Coronary artery (tissue), 2 donors: ENCODE results near the gene CD247.

ENCODE experiments used
- DNase-seq: peaks from one replicate; pipeline ENCODE4 v3.0.0-alpha.2; 2017; ENCODE audit warnings: low spot score
- H3K27ac ChIP-seq, 2 donors: fragments of 200-600 bp; sonication (generic); one replicate each; pipeline ENCODE4 v1.5.1; 2016 to 2019
- H3K4me3 ChIP-seq: fragments of 200-600 bp; sonication (generic); 2 replicates; pipeline ENCODE4 v1.5.1; 2016; ENCODE audit warnings: mild to moderate bottlenecking, moderate library complexity
- CTCF ChIP-seq: fragments of 200-600 bp; sonication (generic); IDR thresholded peaks from one replicate; pipeline ENCODE4 v1.5.1; 2019; ENCODE audit warnings: antibody characterized with exemption

Gene CD247

GRCh38 chr1:167529829-167530474 lies 11.6 kb upstream of the CD247 start:
- no peak for TF ChIP-seq CTCF
- DNase-seq = no peak
- H3K4me3 ChIP-seq = no peak overlapping the region
- H3K27ac ChIP-seq = no peak overlapping the region

GRCh38 chr1:167528057-167528728 lies 9.9 kb upstream of the CD247 start:
- no peak for TF ChIP-seq CTCF
- no peak for DNase-seq
- Histone ChIP-seq H3K27ac (no peak overlapping the region), H3K4me3 (no peak overlapping the region)

GRCh38 chr1:167526667-167527383 lies 8.5 kb upstream of the CD247 start:
- Histone ChIP-seq H3K27ac (no peak overlapping the region), H3K4me3 (no peak overlapping the region)
- TF ChIP-seq CTCF = no peak
- no peak for DNase-seq

- Histone ChIP-seq H3K4me3 (no peak overlapping the region), H3K27ac (no peak overlapping the region)
- DNase-seq = no peak
- TF ChIP-seq CTCF = no peak
These were observed 6.3 kb upstream of the CD247 start for GRCh38 chr1:167524651-167525050.

- DNase-seq = no peak
- no peak for TF ChIP-seq CTCF
- no peak overlapping the region for H3K27ac ChIP-seq
- no peak overlapping the region for H3K4me3 ChIP-seq
These were observed 3.9 kb upstream of the CD247 start for GRCh38 chr1:167522246-167522645.

- H3K27ac ChIP-seq = no peak overlapping the region
- DNase-seq = no peak
- no peak overlapping the region for H3K4me3 ChIP-seq
These were observed 2.4 kb upstream of the CD247 start for GRCh38 chr1:167520711-167521206.

More at GRCh38 chr1:167520711-167521206, 2.4 kb upstream of the CD247 start:
- TF ChIP-seq CTCF = no peak
